IMR-90 (cell line): ENCODE measurements around the gene CEP152. TPM values are rescaled to one million over a fixed set of nuclear protein-coding genes. Genes with fewer than 3 reads are reported as not detected.
A peak's percentile ranks its signal among the peaks of the same experiment; 100 is the strongest.

Experiments used
- ATAC-seq: fragments of 200-7000 bp; cut with Tn5 transposase; 2 replicates; pipeline ENCODE4 v1.9.1; 2020; ENCODE audit warnings: low read depth, mild to moderate bottlenecking, moderate library complexity
- BruUV-seq: library from RNA; stranded (reverse); fragments of 400-500 nt; replicated peaks from 2 replicates; lab custom pipeline; 2021; lab: Mats Ljungman, UMichigan
- CTCF ChIA-PET: fragments of 300-600 bp; formaldehyde crosslinking; extraction: SDS; loops from one replicate; lab custom pipeline; 2021; ENCODE audit warnings: antibody characterized with exemption; lab: Yijun Ruan, JAX
- POLR2A ChIA-PET: fragments of 300-600 bp; sonication (Branson Sonifier 250); formaldehyde crosslinking; loops from one replicate; lab custom pipeline; 2022; ENCODE audit warnings: antibody characterized with exemption; ENCODE audit not compliant: unreplicated experiment; lab: Charles Lee
- DNase-seq: peaks from one replicate; pipeline ENCODE4 v3.0.0; 2013
- H2AFZ ChIP-seq: replicated peaks from 2 replicates; pipeline ENCODE3; 2013; ENCODE audit warnings: low read length, mild to moderate bottlenecking; ENCODE audit not compliant: poor library complexity
- H2AK5ac ChIP-seq: 2 replicates; pipeline ENCODE4 v1.6.1; 2013; ENCODE audit warnings: low read depth, low read length, inconsistent platforms
- H2AK9ac ChIP-seq: replicated peaks from 2 replicates; pipeline ENCODE3; 2013; ENCODE audit warnings: mild to moderate bottlenecking, low read depth, low read length, moderate library complexity; ENCODE audit not compliant: poor library complexity
- H2BK120ac ChIP-seq: 2 replicates; pipeline ENCODE4 v1.6.1; 2013; ENCODE audit warnings: low read depth, low read length, inconsistent platforms
- H2BK15ac ChIP-seq: 3 replicates; pipeline ENCODE4 v1.6.1; 2013; ENCODE audit warnings: low read depth, low read length, inconsistent platforms
- H2BK20ac ChIP-seq: 2 replicates; pipeline ENCODE4 v1.6.1; 2013; ENCODE audit warnings: low read depth, mild to moderate bottlenecking, inconsistent platforms, low read length, moderate library complexity
- H2BK5ac ChIP-seq: 2 replicates; pipeline ENCODE4 v1.6.1; 2013; ENCODE audit warnings: mild to moderate bottlenecking, low read depth, low read length, inconsistent platforms; ENCODE audit not compliant: poor library complexity, severe bottlenecking
- H3K14ac ChIP-seq: replicated peaks from 2 replicates; pipeline ENCODE4 v1.6.1; 2013; ENCODE audit warnings: low read depth, low read length, inconsistent platforms
- H3K18ac ChIP-seq: 2 replicates; pipeline ENCODE4 v1.6.1; 2013; ENCODE audit warnings: low read depth, low read length, control low read depth
- H3K23ac ChIP-seq: 2 replicates; pipeline ENCODE4 v1.6.1; 2013; ENCODE audit warnings: low read depth, low read length, inconsistent platforms
- H3K27ac ChIP-seq: 2 replicates; pipeline ENCODE4 v1.5.1; 2013; ENCODE audit warnings: mild to moderate bottlenecking, control low read depth, low read length; ENCODE audit not compliant: insufficient read depth
- H3K27me3 ChIP-seq: 2 replicates; pipeline ENCODE4 v1.6.1; 2013; ENCODE audit warnings: low read length; ENCODE audit not compliant: control insufficient read depth, insufficient read depth
- H3K36me3 ChIP-seq: 2 replicates; pipeline ENCODE4 v1.6.1; 2013; ENCODE audit warnings: low read length, mixed read lengths; ENCODE audit not compliant: control insufficient read depth, insufficient read depth
- H3K4ac ChIP-seq: 2 replicates; pipeline ENCODE4 v1.6.1; 2013; ENCODE audit warnings: low read depth, low read length, inconsistent platforms
- H3K4me1 ChIP-seq: 2 replicates; pipeline ENCODE4 v1.6.1; 2013; ENCODE audit warnings: low read length, mixed read lengths; ENCODE audit not compliant: control insufficient read depth, insufficient read depth
- H3K4me2 ChIP-seq: 2 replicates; pipeline ENCODE4 v1.6.1; 2013; ENCODE audit warnings: low read depth, mild to moderate bottlenecking, control low read depth, low read length, moderate library complexity
- H3K4me3 ChIP-seq: 2 replicates; pipeline ENCODE4 v1.5.1; 2013; ENCODE audit warnings: low read depth, mild to moderate bottlenecking, control low read depth, low read length, moderate library complexity; ENCODE audit not compliant: insufficient read depth
- H3K56ac ChIP-seq: 2 replicates; pipeline ENCODE4 v1.6.1; 2013; ENCODE audit warnings: low read length, inconsistent platforms; ENCODE audit not compliant: insufficient read depth; ENCODE audit errors: extremely low read depth
- H3K79me1 ChIP-seq, 2 experiments: 2 replicates each; pipeline ENCODE4 v1.6.1; 2013; ENCODE audit warnings: low read length in 2 of 2, inconsistent platforms in 1 of 2, low read depth in 1 of 2
- H3K9ac ChIP-seq: 2 replicates; pipeline ENCODE4 v1.6.1; 2013; ENCODE audit warnings: low read depth, low read length, control low read depth
- H3K9me1 ChIP-seq: 2 replicates; pipeline ENCODE4 v1.6.1; 2013; ENCODE audit warnings: low read length, inconsistent platforms; ENCODE audit not compliant: insufficient read depth
- H3K9me3 ChIP-seq: 2 replicates; pipeline ENCODE4 v1.6.1; 2013; ENCODE audit warnings: low read length; ENCODE audit not compliant: control insufficient read depth, insufficient read depth
- H4K20me1 ChIP-seq: 2 replicates; pipeline ENCODE4 v1.6.1; 2013; ENCODE audit warnings: low read length, inconsistent platforms; ENCODE audit not compliant: insufficient read depth
- H4K5ac ChIP-seq: 2 replicates; pipeline ENCODE4 v1.6.1; 2013; ENCODE audit warnings: mild to moderate bottlenecking, low read depth, low read length, control low read depth
- H4K8ac ChIP-seq, 2 experiments: 2 replicates each; pipeline ENCODE4 v1.6.1; 2013; ENCODE audit warnings: low read depth in 2 of 2, low read length in 2 of 2, control low read depth in 1 of 2, inconsistent platforms in 1 of 2
- H4K91ac ChIP-seq: 2 replicates; pipeline ENCODE4 v1.6.1; 2013; ENCODE audit warnings: low read depth, low read length, inconsistent platforms; ENCODE audit not compliant: insufficient read depth
- BHLHE40 ChIP-seq: fragments of 150-350 bp; IDR thresholded peaks from 2 replicates; pipeline ENCODE4 v1.6.1; 2016; ENCODE audit warnings: mild to moderate bottlenecking, low read depth, low read length
- CEBPB ChIP-seq: IDR thresholded peaks from 2 replicates; pipeline ENCODE4 v1.6.1; 2012; ENCODE audit warnings: low read depth, low read length, improper control_type of control experiment
- CHD1 ChIP-seq: IDR thresholded peaks from 2 replicates; pipeline ENCODE4 v1.6.1; 2012; ENCODE audit warnings: low read depth, low read length, improper control_type of control experiment
- FOS ChIP-seq: fragments of 150-350 bp; IDR thresholded peaks from 2 replicates; pipeline ENCODE4 v1.6.1; 2016; ENCODE audit warnings: low read depth, low read length
- MAZ ChIP-seq: IDR thresholded peaks from 2 replicates; pipeline ENCODE4 v1.6.1; 2012; ENCODE audit warnings: low read depth, mild to moderate bottlenecking, low read length, improper control_type of control experiment, moderate library complexity, borderline replicate concordance
- MXI1 ChIP-seq: IDR thresholded peaks from 2 replicates; pipeline ENCODE4 v1.6.1; 2012; ENCODE audit warnings: low read depth, mild to moderate bottlenecking, low read length, moderate library complexity, borderline replicate concordance
- NFE2L2 ChIP-seq: fragments of 150-350 bp; IDR thresholded peaks from 2 replicates; pipeline ENCODE4 v1.6.1; 2016; ENCODE audit warnings: low read depth, mild to moderate bottlenecking, low read length
- POLR2A ChIP-seq: IDR thresholded peaks from 2 replicates; pipeline ENCODE4 v1.6.1; 2012; ENCODE audit warnings: mild to moderate bottlenecking, low read depth, low read length
- RAD21 ChIP-seq: IDR thresholded peaks from 2 replicates; pipeline ENCODE4 v1.6.1; 2012; ENCODE audit warnings: low read length, improper control_type of control experiment
- RFX5 ChIP-seq: IDR thresholded peaks from 2 replicates; pipeline ENCODE4 v1.8.0; 2012; ENCODE audit warnings: low read depth, mild to moderate bottlenecking, low read length, moderate library complexity
- SMC3 ChIP-seq: fragments of 150-350 bp; IDR thresholded peaks from 2 replicates; pipeline ENCODE4 v1.6.1; 2016; ENCODE audit warnings: low read depth, mild to moderate bottlenecking, antibody characterized with exemption, low read length, moderate library complexity
- whole genome bisulfite sequencing, 2 experiments: methylation state at CpG; one replicate each; pipeline versions ENCODE4 v1.1.5 to v1.1.7; 2013; ENCODE audit warnings: missing lambda C conversion rate in 2 of 2; ENCODE audit not compliant: insufficient read length in 1 of 2; ENCODE audit errors: extremely low coverage in 2 of 2; 5-methylcytosine and 5-hydroxymethylcytosine counted together
- dilution Hi-C: fragments of 300-500 bp; cut with HindIII; formaldehyde crosslinking; loops from one replicate; pipeline ENCODE4 v1.14.3; 2018; ENCODE audit warnings: low sequenced_read_pairs; ENCODE audit not compliant: unreplicated experiment
- in situ Hi-C: fragments of 300-500 bp; cut with MboI; formaldehyde crosslinking; loops from 3 replicates; pipeline ENCODE4 v1.14.3; 2019; ENCODE audit warnings: low sequenced_read_pairs, inconsistent platforms, mixed read lengths
- intact Hi-C: fragments of 100-400 bp; cut with micrococcal nuclease; formaldehyde crosslinking; loops from 2 replicates; pipeline ENCODE4 v1.10.0; 2022
- polyA plus RNA-seq, 3 experiments: library from polyadenylated mRNA; depleted of rRNA; stranded (reverse); fragments of >200 nt; gene quantifications; 2 replicates each; pipeline ENCODE4 v1.2.3, GENCODE V29; 2012; ENCODE audit warnings: low replicate concordance in 1 of 3
- total RNA-seq: library from RNA; depleted of rRNA; stranded (reverse); fragments of >200 nt; gene quantifications from 2 replicates; pipeline ENCODE4 v1.2.3, GENCODE V29; 2012
- TF ChIP-seq, protein P1 (sequence below): fragments of 150-350 bp; IDR thresholded peaks from 2 replicates; pipeline ENCODE4 v1.6.1; 2016; ENCODE audit warnings: low read depth, mild to moderate bottlenecking, low read length, moderate library complexity, borderline replicate concordance
- TF ChIP-seq, protein P2 (sequence below): fragments of 150-350 bp; IDR thresholded peaks from 2 replicates; pipeline ENCODE4 v1.6.1; 2017; ENCODE audit warnings: mild to moderate bottlenecking, antibody characterized with exemption, low read length, low read depth

The CEP152 gene
- total and polyA plus RNA-seq, 2 of the 4 experiments (the other 2 are of a cell fraction) = 2.1 to 7.3 TPM

DNA sequence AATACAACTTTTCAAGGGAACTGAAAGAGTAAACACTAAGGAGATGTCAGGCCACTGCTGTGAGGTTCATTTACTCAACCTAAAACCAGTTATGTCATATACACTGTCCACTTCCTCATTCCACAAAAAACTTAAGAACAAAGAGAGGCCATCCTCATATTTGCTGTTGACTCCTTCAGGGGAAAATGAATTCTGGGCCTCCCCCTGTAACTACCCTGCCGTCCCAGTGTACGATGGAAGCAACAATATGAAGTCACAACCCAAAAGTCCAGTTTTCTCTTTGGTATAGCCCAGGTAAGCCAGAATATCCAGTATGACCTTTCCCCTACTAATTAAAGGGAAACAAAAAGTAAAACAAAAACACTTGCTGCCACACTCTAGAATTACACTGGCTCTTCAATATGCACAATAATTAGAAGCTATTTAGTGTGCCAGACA lies 16.2 kb downstream of the CEP152 start:
- peaks cover 3% of the 10 kb centered on the region; the same call in 1 of the 2 replicates for H3K36me3 ChIP-seq
- no peaks in the 10 kb centered on the region for H3K27me3 ChIP-seq
- WGBS, 2 experiments = 89% methylated on average over 2 of the region's 2 CpGs; no CpG with 5 or more reads in 1 of the 2 experiments
- dilution Hi-C loops (no loop called here), intact Hi-C loops (no loop called here), in situ Hi-C loops (no loop called here)
- no peak overlapping the region for H3K9ac ChIP-seq
- H3K4me1 ChIP-seq = peaks cover 8% of the 10 kb centered on the region
- 0 out of 2 replicates have a peak overlapping the region, but pooled peaks have one; percentile 37 for H3K27ac ChIP-seq
- TF ChIP-seq RFX5 = no peak
- TF ChIP-seq CHD1 = no peak
- TF ChIP-seq BHLHE40 = no peak
- no peak for TF ChIP-seq RAD21
- TF ChIP-seq CEBPB = no peak
- TF ChIP-seq, protein P1, sequence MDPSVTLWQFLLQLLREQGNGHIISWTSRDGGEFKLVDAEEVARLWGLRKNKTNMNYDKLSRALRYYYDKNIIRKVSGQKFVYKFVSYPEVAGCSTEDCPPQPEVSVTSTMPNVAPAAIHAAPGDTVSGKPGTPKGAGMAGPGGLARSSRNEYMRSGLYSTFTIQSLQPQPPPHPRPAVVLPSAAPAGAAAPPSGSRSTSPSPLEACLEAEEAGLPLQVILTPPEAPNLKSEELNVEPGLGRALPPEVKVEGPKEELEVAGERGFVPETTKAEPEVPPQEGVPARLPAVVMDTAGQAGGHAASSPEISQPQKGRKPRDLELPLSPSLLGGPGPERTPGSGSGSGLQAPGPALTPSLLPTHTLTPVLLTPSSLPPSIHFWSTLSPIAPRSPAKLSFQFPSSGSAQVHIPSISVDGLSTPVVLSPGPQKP = no peak
- TF ChIP-seq FOS = no peak
- no peak for TF ChIP-seq MAZ
- no peak for TF ChIP-seq SMC3
- TF ChIP-seq MXI1 = no peak
- no peak for TF ChIP-seq NFE2L2
- TF ChIP-seq, protein P2, sequence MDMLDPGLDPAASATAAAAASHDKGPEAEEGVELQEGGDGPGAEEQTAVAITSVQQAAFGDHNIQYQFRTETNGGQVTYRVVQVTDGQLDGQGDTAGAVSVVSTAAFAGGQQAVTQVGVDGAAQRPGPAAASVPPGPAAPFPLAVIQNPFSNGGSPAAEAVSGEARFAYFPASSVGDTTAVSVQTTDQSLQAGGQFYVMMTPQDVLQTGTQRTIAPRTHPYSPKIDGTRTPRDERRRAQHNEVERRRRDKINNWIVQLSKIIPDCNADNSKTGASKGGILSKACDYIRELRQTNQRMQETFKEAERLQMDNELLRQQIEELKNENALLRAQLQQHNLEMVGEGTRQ = no peak
- TF ChIP-seq POLR2A = no peak
- no peaks in the 10 kb centered on the region for H3K9me3 ChIP-seq
- peak overlapping the region; percentile 63; the same call in 1 of the 2 replicates for H3K23ac ChIP-seq
- H2BK5ac ChIP-seq = peak overlapping the region; percentile 76
- peak overlapping the region; percentile 18; the same call in 1 of the 2 replicates for H3K56ac ChIP-seq
- peak overlapping the region; percentile 68 for H2BK120ac ChIP-seq
- DNase-seq = peak; percentile 17
- H3K79me1 ChIP-seq = peaks cover 6 to 18% of the 10 kb centered on the region in 2 experiments
- ATAC-seq = peak; percentile 21; the same call in 1 of the 2 replicates
- peak overlapping the region; percentile 97 for H4K5ac ChIP-seq
- H2AK9ac ChIP-seq = no peak overlapping the region
- peak overlapping the region; percentile 76 for H4K91ac ChIP-seq
- ChIA-PET CTCF (no interaction called here), POLR2A (no interaction called here)
- no peaks in the 10 kb centered on the region for H4K20me1 ChIP-seq
- H3K14ac ChIP-seq = peak overlapping the region; percentile 43
- no peak overlapping the region; the same call in 1 of the 2 replicates for H2AK5ac ChIP-seq
- peaks cover 6% of the 10 kb centered on the region for H3K9me1 ChIP-seq
- BruUV-seq = no TSS peak
- peak overlapping the region; percentile 40 for H2AFZ ChIP-seq
- peak overlapping the region; percentile 74 for H3K4ac ChIP-seq
- no peak overlapping the region for H3K4me3 ChIP-seq
- H3K18ac ChIP-seq = peak overlapping the region; percentile 95; the same call in 1 of the 2 replicates
- H2BK15ac ChIP-seq = peak overlapping the region; percentile 83; the same call in 1 of the 3 replicates
- peak overlapping the region; percentile 25 to 77; a peak in 3 of 4 replicates for H4K8ac ChIP-seq
- H3K4me2 ChIP-seq = no peak overlapping the region; the same call in 1 of the 2 replicates
- 0 out of 2 replicates have a peak overlapping the region, but pooled peaks have one; percentile 57 for H2BK20ac ChIP-seq
